GM11168 (cell line): Measurements from ENCODE around the gene WNT16.
"Not testable (repeated sequence)": the region's sequence is repeated elsewhere in the genome, so short reads cannot be mapped to it uniquely, and the experiment has no call there.

Experiments
- in situ Hi-C: fragments of 300-500 bp; cut with MboI; formaldehyde crosslinking; loops from one replicate; pipeline ENCODE4 v1.12.0; 2022; ENCODE audit warnings: low sequenced_read_pairs; ENCODE audit not compliant: unreplicated experiment

WNT16 gene

DNA sequence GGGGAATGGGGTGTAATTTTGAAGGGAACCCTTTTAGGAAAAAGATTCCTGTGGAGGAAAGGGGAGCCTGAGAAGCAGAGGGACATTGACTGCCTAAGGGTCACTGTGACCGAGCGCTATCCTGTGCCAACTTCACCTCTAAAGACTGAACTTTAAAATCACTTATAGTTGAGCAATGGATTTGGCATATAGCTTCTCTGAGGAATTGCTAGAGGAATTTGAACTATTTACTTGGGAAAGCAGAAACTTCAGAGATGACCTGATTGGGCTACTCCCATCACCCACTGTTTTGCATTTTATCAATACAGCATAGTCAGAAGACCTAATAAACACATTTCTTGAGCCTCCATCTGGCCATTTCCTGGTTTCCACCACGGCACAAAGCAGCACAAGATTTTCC is 23.7 kb upstream of the WNT16 start:
- in situ Hi-C loops = no loop called here

- in situ Hi-C loops = no loop called here
Observed at GRCh38 chr7:121306565-121306964, 22.2 kb upstream of the WNT16 start.

- in situ Hi-C loops = no loop called here
Observed at GRCh38 chr7:121307021-121307574, 21.7 kb upstream of the WNT16 start.

GRCh38 chr7:121313220-121313792 is 15.5 kb upstream of the WNT16 start:
- in situ Hi-C loops = no loop called here

DNA sequence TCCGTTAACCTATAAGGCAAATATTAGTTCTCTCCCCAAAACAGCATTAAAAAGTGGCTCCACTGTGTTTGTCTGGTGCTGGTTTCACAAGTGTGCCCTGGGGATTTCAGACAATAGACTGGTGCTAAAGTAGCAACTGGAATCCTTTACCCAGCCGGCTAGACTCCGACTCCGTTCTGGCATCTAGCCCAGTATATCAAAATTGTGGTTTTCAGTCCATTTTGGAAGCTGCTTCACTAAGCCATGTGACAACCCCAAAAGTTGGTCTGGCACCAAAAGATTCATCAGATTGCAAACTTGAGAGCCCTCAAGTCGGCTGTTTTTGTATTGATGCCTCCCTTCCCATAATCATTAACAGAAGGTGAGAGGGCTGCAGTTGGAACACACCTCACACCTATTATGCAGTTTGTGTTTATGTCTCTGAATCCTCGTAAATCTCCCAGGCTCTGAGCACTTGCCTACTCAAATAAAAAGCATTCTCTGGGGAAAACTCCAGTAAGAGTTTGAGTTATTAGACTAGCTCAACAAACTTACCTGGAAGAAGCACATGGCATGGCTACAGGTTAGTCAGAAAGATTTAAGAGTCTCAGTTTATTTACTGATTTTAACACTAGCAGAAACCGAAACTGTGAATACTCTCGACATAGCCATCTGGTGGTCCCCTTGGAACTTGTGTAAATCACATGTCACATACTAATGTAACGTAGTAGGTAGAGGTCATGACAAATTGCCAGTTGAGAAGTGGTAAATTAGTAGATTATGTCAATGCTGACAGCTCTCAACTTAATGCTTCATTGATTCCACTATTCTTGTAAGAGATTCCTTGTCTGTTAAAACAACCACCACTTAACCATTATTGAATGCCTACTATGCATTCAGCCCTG is 14.8 kb upstream of the WNT16 start:
- in situ Hi-C loops = no loop called here

GRCh38 chr7:121315170-121315569 is 13.6 kb upstream of the WNT16 start:
- in situ Hi-C loops = not testable (repeated sequence)

DNA sequence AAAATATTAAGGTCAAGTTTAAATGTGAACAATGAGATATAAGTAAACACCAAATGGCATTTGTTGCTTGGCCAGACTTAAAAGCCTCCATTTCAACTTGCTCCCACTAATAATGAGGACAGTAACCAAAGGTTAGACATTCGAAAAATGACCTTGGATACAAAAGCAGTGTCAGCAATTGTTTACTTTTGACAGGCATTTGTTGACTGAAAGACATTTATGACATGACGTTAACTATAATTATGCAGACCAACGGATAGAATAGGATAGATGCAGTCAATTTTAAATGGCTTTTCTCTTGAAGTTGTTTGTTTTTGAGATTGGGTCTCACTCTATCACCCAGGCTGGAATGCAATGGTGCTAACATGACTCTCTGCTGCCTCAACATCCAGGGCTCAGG is 6.3 kb upstream of the WNT16 start:
- in situ Hi-C loops = no loop called here

- in situ Hi-C loops = no loop called here
Observed at GRCh38 chr7:121323515-121324302, 5.1 kb upstream of the WNT16 start.

- in situ Hi-C loops = no loop called here
Observed at GRCh38 chr7:121327671-121328070, 1.1 kb upstream of the WNT16 start.

DNA sequence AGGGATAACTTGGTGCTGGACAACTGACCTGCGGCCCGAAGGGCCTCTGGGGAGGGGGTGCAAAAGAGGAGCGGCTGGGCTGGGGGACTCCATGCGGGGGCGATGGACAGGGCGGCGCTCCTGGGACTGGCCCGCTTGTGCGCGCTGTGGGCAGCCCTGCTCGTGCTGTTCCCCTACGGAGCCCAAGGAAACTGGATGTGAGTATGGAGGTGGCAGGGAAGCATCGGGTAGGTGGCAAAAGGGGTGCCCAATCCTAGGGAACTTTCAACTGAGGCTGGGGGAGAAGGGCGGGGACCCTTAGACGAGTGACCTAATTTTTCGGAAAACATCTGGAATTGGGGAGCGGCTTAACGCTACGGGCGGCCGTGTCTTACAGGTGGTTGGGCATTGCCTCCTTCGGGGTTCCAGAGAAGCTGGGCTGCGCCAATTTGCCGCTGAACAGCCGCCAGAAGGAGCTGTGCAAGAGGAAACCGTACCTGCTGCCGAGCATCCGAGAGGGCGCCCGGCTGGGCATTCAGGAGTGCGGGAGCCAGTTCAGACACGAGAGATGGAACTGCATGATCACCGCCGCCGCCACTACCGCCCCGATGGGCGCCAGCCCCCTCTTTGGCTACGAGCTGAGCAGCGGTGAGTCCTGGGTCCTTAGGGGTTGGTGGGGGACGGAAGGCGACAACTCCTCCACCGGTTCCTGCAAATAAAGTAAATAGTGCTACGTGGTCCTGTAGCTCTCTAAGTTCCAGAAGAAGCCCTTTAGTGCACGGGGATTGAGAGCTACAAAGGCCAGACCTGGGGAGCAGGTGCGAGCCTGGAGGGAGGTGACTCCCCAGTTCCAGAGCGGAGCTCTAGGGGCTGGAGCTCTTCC is 622 bp downstream of the WNT16 start:
- in situ Hi-C loops = no loop called here

- in situ Hi-C loops = no loop called here
Observed at GRCh38 chr7:121330053-121330833, 1.4 kb downstream of the WNT16 start.

DNA sequence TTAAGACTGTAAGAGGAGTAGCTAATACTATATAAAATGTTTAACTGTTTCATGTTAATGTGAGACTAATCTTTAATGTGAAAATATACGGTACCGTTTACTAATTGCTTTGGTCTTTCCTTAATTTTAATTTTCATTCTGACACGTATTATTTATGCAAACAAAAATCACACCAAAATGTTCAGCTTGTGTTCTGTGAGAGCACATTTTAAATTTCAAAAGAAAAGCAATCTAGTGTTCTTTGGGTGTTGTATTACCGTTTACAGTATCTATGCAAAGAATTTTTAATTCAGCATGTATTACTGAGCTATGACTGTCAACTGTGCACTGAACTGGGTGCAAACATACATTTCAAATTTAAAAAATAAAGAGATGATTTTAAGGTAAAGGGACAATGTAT is 2.2 kb downstream of the WNT16 start:
- in situ Hi-C loops = no loop called here

- in situ Hi-C loops = no loop called here
Observed at GRCh38 chr7:121331574-121331973, 2.8 kb downstream of the WNT16 start.

GRCh38 chr7:121334376-121334775 is 5.6 kb downstream of the WNT16 start:
- in situ Hi-C loops = no loop called here

DNA sequence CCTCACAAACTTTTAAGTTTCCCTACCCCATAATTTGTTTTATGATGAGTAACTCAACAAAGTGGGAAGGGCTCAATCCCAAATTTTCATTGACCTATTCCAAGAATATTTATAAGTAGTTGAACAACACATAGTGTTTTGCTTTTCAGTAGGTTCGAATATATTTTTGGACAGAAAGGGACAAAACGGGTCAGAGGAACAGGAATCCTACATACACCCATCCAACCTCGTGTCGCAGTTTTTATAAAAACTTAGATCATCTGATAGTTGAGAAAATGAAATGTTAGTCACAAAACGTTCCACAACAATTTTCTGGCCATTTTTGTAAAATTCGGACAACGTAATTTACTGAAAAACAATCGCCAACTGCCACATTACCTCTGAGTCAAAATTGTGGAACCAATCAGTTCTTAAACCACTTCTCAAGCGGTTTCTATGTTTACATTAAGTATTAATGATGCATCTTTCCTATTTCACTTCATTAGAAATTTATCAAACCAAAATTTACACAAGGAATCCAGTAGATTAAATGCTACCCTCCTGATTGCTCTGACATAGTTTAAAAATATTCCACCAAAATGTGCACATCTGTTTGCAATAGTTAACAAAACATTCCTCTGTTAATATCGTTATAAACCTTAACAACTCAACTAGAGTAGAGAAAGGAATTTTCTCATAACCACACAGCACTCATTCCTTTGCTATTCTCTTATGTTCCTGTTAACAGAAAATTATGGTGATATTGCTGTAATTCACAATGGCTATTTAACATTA is 6.3 kb downstream of the WNT16 start:
- in situ Hi-C loops = no loop called here

DNA sequence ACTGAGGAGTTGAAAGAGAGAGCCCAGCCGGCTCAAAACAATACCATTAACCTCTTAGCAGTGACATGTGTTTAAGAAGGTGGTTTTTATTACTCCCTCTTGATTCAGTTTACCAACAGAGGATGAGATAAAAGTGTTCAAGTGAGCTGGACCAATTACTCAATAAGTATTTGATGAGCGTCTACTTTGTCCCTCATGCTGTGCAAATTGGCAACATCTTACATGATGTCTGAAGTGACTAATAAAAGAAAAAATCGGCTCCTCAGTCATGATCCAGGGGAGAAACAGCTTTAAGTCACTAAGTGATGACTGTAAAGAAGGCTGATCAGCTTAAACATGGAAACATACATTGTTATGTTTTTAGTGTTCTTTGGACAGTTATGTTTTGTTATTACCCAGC is 7.8 kb downstream of the WNT16 start:
- in situ Hi-C loops = no loop called here

- in situ Hi-C loops = no loop called here
Observed at GRCh38 chr7:121337398-121337797, 8.6 kb downstream of the WNT16 start.

DNA sequence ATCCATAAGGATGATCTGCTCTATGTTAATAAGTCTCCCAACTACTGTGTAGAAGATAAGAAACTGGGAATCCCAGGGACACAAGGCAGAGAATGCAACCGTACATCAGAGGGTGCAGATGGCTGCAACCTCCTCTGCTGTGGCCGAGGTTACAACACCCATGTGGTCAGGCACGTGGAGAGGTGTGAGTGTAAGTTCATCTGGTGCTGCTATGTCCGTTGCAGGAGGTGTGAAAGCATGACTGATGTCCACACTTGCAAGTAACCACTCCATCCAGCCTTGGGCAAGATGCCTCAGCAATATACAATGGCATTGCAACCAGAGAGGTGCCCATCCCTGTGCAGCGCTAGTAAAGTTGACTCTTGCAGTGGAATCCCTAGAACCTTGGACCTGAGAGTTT is 10.3 kb downstream of the WNT16 start:
- in situ Hi-C loops = no loop called here
